GM06990 (cell line): ENCODE results near the gene CNTN5.

Experiments
- DNase-seq: peaks from one replicate; pipeline ENCODE4 v3.0.0-alpha.2; 2011; ENCODE audit not compliant: insufficient read length; ENCODE audit errors: extremely low read depth
- H3K27me3 ChIP-seq: replicated peaks from 2 replicates; pipeline ENCODE4 v1.6.0; 2011; ENCODE audit warnings: low read length; ENCODE audit not compliant: control insufficient read depth, insufficient read depth
- H3K36me3 ChIP-seq: 2 replicates; pipeline ENCODE4 v1.5.1; 2011; ENCODE audit warnings: low read length; ENCODE audit not compliant: control insufficient read depth, insufficient read depth
- H3K4me3 ChIP-seq: replicated peaks from 2 replicates; pipeline ENCODE4 v1.5.1; 2011; ENCODE audit warnings: low read depth, mild to moderate bottlenecking, control low read depth, low read length
- CTCF ChIP-seq: IDR thresholded peaks from 2 replicates; pipeline ENCODE4 v1.5.1; 2011; ENCODE audit warnings: low read length, control low read depth, mild to moderate bottlenecking, inconsistent platforms; ENCODE audit not compliant: insufficient read depth, poor library complexity, severe bottlenecking

The CNTN5 gene

GRCh38 chr11:99135508-99135907 is 114.8 kb downstream of the CNTN5 start:
- DNase-seq = no peak
- H3K4me3 ChIP-seq = no peak overlapping the region
- TF ChIP-seq CTCF = no peak
- H3K36me3 ChIP-seq = no peaks in the 10 kb centered on the region
- no peaks in the 10 kb centered on the region for H3K27me3 ChIP-seq

- no peak for TF ChIP-seq CTCF
- Histone ChIP-seq H3K4me3 (no peak overlapping the region), H3K36me3 (no peaks in the 10 kb centered on the region), H3K27me3 (no peaks in the 10 kb centered on the region)
- DNase-seq = no peak
These were observed 121.5 kb downstream of the CNTN5 start for GRCh38 chr11:99142237-99142636.

- DNase-seq = no peak
- no peak for TF ChIP-seq CTCF
These were observed 127.6 kb downstream of the CNTN5 start for GRCh38 chr11:99148352-99148751.

DNA sequence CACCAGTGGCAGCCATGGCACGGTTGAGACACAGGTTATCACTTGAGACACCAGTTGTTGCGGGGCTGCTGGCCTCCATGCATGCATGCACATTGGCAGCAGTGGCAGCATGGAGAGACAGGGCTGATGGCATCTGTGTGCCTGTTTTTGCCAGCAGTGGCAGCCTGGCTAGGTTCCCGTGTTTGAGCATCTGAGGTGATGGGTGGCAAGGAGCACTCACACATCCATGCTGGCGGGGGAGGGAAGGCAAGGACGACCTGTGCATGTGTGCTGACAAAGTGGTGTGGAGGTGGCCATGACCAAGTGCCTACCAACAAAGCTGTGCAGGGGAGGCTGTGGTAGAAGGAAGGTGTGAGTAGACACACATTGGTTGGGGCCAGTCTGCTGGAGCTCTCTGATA is 133.5 kb downstream of the CNTN5 start:
- Histone ChIP-seq H3K36me3 (no peaks in the 10 kb centered on the region), H3K27me3 (no peaks in the 10 kb centered on the region), H3K4me3 (no peak overlapping the region)
- no peak for DNase-seq
- TF ChIP-seq CTCF = no peak

More at GRCh38 chr11:99148352-99148751, 127.6 kb downstream of the CNTN5 start:
- Histone ChIP-seq H3K36me3 (no peaks in the 10 kb centered on the region), H3K27me3 (no peaks in the 10 kb centered on the region), H3K4me3 (no peak overlapping the region)

DNA sequence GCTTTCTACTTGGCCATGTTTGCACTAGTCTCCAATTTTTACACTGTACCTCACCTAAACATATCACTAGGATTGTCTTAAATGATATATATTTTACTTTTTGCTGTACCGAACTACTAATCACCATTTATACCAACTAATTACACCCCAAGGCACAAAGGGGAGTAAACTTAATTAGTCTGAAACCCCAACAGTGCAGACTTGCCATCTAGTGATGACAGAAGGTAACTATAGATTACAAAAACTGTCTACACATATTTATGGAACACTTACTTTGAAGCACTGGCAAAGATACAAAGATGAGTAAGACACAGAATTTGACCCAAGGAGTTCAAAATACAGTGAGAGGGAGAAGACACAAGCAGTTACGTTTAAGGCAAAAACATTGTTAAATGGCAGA is 139.7 kb downstream of the CNTN5 start:
- H3K4me3 ChIP-seq = no peak overlapping the region
- peak; percentile 16 for TF ChIP-seq CTCF
- no peaks in the 10 kb centered on the region; the same call in 1 of the 2 replicates for H3K27me3 ChIP-seq
- no peaks in the 10 kb centered on the region for H3K36me3 ChIP-seq
- no peak for DNase-seq

GRCh38 chr11:99162819-99163218 is 142.1 kb downstream of the CNTN5 start:
- no peak for TF ChIP-seq CTCF
- DNase-seq = no peak
- H3K4me3 ChIP-seq = no peak overlapping the region
- no peaks in the 10 kb centered on the region for H3K36me3 ChIP-seq
- H3K27me3 ChIP-seq = no peaks in the 10 kb centered on the region; the same call in 1 of the 2 replicates
